Globus pallidus (tissue), 1 donor: ENCODE measurements around the gene ANKRD62.
"Not testable (repeated sequence)": the region's sequence is repeated elsewhere in the genome, so short reads cannot be mapped to it uniquely, and the experiment has no call there.

Experiments used
- DNase-seq: peaks from one replicate; pipeline ENCODE4 v3.0.0-alpha.2; 2015; ENCODE audit warnings: low spot score

The ANKRD62 gene

DNA sequence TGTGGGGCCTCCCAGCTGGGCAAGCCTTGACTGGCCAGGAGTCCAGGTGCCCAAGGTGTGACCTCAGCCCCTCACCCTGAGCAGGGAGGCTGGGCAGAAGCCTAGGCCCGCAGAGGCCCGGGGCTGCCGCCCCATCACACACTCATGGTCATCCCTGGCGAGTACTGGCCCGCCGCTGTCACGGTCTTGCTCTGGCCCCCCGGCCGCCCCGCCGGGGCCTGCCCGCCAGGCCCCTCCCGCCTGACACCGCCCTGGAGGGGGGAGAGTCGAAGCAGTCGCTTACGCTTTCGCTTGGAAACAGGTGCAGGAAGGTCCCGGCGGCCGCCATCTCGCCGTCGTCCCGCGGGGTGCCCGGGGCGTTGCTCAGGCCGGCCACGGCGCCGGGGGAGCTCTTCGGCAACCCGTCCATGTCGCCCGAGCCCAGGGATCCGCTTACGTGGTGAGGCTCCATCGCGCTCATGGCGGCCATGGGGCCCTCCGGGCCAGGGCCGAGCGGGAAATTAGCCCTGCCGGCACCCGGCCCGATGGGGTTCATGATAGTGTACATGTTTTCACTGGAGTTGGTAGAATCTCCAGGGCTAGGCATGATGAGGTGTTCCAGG is 26.6 kb upstream of the ANKRD62 start:
- no peak for DNase-seq

- no peak for DNase-seq
Observed at GRCh38 chr18:12067671-12068070, 26.0 kb upstream of the ANKRD62 start.

GRCh38 chr18:12068316-12068949 is 25.2 kb upstream of the ANKRD62 start:
- DNase-seq, result not testable (repeated sequence)

DNA sequence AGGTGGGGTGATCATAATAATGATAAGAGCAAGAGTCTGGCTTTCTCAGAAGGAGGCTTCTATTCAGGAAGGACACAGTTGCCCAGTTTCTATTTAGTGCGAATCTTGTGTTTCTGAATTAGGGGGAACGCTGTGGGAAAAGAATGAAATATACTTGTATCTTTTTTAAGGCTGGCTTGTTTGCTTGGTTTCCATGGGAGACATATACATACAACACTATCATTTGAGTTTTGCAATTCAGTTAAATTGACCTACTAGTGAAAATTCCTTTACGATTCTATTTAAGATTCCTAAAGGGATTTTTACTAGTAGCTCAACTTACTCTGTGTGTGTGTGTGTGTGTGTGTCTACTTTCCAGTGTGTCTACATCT is 24.7 kb upstream of the ANKRD62 start:
- no peak for DNase-seq

DNA sequence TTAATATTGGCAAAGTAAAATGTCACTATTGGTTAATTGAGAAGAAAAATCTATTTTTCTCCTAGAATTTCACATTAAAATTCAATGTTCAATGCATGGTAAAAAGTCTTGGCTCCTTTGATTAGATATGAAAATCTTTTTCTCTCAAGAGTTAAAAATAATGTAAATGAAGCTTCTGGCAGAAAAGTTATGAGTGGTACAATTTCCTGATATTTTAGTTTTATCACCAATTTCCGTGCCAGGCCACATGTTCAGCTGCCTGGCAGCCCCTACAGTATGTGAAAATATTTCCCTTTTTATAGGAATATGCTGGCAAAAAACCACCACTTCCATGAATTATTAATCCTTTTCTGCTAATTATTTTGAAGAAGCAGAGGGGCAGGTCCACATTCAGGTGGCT is 22.6 kb upstream of the ANKRD62 start:
- DNase-seq, result not testable (repeated sequence)

GRCh38 chr18:12072996-12073395 is 20.6 kb upstream of the ANKRD62 start:
- no peak for DNase-seq

DNA sequence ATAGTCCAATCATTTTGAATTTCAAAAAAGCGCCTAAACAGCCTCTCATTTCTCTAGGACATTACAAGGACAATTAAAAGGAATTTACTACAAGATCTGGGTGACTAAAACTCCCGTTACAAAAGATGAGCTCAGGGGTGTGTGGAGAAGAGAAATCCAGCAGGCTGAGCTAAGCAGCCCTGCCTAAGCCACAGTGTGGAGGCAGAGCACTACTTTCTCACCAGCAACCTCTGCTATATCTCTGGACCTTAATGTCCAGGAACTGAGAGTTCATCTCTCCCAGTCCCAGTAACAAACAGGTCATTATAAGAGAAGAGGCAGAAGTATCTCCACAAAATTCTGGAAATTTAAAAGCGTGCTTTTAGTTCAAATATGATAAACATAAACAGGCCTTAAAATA is 18.9 kb upstream of the ANKRD62 start:
- DNase-seq, result no peak

- DNase-seq, result no peak
Observed at GRCh38 chr18:12076424-12077140, 17.1 kb upstream of the ANKRD62 start.

DNA sequence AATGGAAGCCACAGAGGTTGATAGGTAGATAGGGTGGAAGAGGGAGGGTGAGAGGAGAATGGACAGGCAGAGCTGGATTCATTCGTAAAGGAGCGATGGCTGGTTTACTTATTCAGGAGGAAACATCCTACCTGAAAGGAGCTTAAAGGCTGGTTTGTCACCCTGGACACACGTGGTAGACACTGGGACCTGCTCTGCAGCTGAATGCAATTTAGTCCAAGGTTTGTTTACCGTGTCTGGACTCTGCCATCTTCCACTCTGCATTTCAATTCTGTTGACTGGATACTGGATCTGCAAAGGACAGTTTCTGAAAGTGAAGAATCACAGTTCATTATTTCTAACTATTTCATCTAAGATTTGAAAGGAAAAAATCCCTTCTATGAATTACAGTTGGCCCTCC is 15.6 kb upstream of the ANKRD62 start:
- DNase-seq, result not testable (repeated sequence)

DNA sequence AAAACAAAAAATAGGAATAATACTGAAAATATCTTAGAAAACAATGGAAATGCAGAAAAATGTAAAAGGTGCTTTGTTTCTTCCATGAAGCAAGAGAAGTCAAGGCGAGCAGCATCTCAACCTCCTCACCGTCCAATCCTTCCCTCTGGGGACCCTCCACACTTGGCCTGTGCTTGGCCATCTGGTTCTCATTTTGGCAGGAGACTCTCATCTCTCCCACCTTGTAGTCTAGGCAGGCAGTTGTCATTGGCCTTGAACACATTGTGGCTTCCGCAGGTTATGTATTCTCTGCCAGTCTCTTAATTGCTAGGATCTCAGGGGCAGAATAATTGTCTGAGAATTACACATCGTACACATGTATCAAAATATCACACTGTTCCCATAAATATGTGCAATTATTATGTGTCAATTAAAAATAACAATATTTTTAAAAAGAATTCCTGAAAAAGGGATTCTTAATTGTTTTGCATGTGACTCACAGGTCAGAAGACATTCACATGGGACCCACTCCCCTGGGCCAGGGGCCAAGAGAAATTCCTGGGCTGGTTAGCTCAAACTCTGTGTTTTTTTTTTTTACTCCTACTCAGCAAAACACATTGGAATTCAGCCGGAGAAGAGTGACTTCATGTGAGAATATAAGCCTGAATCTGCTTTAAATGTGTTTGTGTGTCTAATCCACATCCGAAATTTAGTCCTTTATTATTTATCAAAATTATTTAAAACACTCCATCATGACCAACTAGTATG is 14.0 kb upstream of the ANKRD62 start:
- no peak for DNase-seq

DNA sequence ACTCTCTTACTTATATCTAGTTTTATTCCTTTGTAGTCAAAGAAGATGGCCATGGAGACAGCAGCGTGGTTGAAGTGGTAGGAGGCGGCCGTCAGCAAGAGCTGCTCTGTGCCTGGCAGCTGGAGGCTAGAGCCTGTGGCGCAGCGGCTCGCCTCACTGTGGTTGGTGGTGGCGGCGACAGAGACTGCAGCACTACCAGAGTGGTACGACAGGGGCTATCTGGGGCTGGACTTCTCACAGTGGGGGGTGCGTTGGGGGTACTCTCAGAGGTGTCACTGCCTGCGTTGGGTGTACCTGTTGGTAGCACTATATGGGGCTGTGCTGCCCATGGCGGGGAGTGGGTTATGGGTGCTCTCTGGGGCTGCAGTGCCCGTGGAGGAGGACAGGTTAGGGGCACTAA is 8.5 kb upstream of the ANKRD62 start:
- no peak for DNase-seq

- DNase-seq, result no peak
Observed at GRCh38 chr18:12085786-12086185, 7.9 kb upstream of the ANKRD62 start.

DNA sequence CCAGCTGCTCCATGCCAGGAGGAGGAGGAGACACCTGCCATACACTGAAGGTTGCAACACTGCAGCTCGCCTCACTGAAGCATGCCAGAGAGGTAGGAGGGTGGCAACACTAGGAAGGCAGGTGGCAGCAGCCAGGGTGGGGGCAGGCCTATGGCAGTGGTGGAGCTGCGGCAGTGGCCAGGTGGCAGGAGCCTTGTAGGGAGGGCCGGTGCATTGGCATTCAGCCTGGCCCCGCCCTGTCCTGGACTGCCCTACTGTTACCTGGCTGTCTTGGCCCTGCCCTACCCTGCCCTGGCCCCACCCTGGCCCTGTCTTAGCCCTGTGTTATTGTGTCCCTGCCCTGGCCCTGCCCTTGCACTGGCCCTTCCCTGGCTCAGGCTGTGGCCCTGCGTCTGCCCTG is 7.4 kb upstream of the ANKRD62 start:
- no peak for DNase-seq

DNA sequence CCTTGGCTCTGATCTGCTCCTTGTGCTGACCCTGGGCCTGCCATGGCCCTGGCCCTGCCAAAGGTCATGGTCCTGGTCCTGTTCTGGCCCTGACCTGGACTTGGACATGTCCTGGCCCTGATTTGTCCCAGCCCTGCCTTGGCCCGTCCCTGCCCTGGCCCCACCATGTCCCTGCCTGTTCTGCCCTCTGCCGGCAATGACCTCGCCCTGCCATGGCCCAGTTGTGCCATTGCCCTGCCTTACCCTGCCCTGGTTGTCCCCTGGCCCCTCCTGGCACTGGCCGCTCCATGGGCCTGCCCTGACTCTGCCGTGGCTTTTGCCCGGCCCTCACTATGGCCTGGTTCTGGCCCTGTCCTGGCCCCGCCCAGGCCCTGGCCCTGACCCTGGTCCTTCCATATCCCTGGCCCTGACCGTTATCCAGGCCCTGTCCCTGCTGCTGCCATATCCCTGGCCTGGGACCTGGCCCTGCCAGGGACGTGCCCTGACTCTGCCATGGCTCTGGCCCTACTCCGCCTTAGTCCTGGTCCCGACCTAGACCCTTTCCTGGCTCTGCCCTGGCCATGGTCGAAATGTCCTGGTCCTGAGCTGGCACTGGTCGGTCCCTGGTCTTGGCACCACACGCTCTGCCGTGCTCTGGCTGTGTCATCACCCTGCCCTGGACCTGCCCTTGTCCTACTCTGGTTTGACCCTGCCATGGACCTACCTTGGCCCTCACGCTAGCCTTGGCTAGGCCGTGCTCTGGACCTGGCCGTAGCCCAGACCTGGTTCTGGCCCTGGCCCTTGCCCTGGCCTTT is 6.8 kb upstream of the ANKRD62 start:
- DNase-seq, result no peak

DNA sequence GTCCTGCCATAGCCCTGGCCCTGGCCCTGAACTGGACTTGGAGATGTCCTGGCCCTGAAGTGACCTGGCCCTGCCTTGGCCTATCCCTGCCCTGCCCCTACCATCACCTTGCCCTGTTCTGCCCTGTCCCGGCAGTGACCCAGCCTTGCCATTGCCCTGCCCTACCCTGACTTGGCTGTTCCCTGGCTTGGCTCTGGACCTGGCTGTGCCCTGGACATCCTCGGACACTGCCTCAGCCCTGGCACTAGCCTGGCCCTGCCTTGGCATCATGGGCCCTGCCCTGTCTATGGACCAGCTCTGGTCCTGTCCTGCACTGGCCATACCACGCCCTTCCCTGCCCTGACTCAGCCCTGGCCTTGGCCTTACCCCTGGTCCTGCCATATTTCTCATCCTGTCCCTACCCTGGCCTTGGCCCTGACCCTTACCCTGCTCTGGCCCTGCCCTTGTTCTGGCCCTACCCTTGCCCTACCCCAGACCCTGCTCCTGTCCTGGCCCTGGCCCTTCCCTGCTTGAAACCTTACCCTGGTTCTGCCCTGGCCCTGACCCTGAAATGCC is 6.1 kb upstream of the ANKRD62 start:
- DNase-seq, result no peak

DNA sequence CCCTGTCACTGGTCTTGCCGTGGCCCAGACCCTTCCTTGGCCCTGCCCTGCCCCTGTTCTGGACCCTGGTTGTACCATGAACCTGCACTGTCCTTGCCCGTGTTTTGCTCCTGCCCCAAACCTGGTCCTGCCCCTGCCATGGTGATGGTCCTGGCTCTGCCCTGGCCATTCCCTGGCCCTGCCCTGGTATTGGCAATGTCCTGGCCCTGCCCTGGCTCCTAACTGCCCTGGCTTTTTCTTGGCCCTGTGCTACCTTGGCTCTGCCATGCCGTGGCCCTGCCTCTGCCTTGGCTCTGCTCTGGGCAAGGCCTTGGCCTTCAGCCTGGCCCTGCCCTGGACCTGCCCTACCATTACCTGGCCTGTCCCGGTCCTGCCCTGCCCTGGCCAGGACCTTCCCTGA is 5.5 kb upstream of the ANKRD62 start:
- no peak for DNase-seq

GRCh38 chr18:12088731-12089375 is 4.8 kb upstream of the ANKRD62 start:
- no peak for DNase-seq

GRCh38 chr18:12091538-12092141 is 2.0 kb upstream of the ANKRD62 start:
- no peak for DNase-seq

GRCh38 chr18:12092398-12093229 is 1.0 kb upstream of the ANKRD62 start:
- no peak for DNase-seq

- DNase-seq, result no peak
Observed at GRCh38 chr18:12098374-12098773, 4.7 kb downstream of the ANKRD62 start.
